Stimulated activated CD4-positive, alpha-beta T cell treated with anti-CD3 and anti-CD28 coated beads, TNF-alpha, amount 100 ng/mL, for 48 hours (primary cell): ENCODE results near the gene HOXD12.

Experiments used
- DNase-seq, 3 donors: peaks; one replicate each; pipeline ENCODE4 v3.0.0-alpha.2; 2020; ENCODE audit warnings: low read depth in 3 of 3

HOXD12 gene

DNA sequence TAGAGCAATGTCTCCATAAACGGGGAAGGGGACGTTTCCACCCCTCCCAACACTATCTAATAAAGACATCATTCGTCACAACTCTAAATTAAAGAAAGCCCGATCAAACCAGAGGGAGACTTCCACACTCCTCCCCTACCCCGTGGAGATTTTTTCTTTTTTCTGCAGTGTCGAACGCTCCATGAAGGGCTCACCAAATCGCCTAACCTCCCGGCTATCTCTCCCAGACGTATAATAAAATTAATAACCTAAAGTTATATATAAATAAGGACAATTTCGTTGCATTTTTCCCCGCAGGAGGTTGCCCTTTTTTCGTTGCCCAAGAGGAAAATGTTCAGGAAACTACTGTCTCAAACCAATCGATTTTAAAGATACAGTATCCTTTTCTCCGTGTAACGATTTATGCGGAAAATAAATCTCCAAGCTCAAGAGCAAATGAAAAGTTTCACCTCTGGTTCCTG, 18.2 kb upstream of the HOXD12 start:
- DNase-seq: no peak

- DNase-seq: no peak
Measured at GRCh38 chr2:176081837-176082524, 17.6 kb upstream of the HOXD12 start.

DNA sequence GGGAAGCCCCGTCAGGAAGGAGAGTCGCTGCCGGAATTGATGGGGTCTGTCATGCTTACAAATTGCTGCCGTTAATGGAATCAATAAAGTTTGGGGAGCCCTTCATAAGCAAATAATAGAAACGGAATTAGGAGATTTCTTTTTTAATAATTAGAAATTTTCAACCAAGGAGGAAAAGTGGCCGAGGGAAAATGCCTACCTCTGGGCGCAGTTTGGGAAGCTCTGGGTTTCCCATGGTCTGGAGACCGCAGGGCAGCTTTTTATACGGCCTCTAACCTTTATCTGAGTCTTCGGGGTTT, 17.1 kb upstream of the HOXD12 start:
- no peak for DNase-seq

GRCh38 chr2:176082824-176083751, 16.5 kb upstream of the HOXD12 start:
- DNase-seq: no peak

DNA sequence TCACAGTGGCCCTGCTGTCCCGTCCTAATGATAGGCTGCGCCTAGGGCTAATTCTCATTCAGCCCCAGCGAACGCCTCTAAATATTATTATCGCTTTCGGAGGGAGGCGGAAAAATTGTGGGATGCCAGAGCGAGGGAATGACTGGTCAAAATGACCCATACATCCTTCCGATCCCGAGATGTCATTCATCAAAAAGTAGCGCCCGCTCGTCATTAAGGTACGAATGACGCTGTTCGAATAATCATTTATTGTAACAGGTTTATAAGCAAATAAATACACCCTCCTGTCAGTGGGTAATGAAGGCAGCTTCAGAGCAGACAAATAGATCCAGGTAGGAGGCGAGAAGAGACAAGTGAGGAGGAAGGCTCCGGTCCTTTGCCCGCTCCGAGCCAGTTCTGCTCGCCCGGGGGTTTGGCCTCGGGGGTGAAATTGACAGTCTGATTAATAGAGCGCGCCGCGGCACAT, 15.8 kb upstream of the HOXD12 start, which contains the start of gene EVX2:
Gene EVX2, minus strand, starts transcription at position 167 of the 466 bp plus-strand sequence. CDS start 186 bp downstream, outside the sequence.
- DNase-seq: no peak

GRCh38 chr2:176084611-176085119, 14.9 kb upstream of the HOXD12 start:
- no peak for DNase-seq

DNA sequence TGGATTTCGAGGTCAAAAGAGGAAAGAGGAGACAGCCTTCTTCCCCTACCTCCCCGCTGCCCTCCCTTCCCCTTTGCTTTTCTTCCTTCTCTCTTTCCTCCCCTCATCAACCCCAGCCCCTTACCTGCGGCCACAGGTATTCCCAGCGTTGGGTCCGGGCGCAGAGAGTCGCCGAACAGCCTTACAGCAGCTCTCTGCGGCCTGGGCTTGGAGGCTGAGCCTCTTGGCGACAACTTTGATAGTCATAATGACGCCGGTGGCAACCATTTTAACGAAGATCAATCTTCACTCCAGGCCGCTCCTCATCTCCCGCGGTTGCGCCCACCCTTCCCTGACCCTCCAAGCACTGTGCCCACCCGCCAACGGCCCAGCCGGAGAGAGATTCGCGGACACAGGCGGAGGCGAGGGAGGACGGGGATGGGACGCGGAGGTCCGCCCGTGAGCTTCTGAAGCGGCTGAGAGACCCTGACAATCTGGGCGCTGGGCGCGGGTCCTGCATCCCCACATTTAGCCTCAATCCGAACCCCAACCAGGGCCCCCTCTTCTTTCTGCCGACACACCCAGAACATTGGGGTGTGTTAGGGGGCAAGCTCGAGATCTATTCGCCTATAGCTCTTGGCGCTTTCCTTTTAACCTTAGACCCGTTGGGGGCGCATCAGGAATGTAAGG, 14.3 kb upstream of the HOXD12 start:
- no peak for DNase-seq

- no peak for DNase-seq
Measured at GRCh38 chr2:176085861-176086771, 13.5 kb upstream of the HOXD12 start.

GRCh38 chr2:176087330-176088047, 12.1 kb upstream of the HOXD12 start:
- DNase-seq: no peak

- no peak for DNase-seq
Measured at GRCh38 chr2:176088048-176088936, 11.3 kb upstream of the HOXD12 start.

DNA sequence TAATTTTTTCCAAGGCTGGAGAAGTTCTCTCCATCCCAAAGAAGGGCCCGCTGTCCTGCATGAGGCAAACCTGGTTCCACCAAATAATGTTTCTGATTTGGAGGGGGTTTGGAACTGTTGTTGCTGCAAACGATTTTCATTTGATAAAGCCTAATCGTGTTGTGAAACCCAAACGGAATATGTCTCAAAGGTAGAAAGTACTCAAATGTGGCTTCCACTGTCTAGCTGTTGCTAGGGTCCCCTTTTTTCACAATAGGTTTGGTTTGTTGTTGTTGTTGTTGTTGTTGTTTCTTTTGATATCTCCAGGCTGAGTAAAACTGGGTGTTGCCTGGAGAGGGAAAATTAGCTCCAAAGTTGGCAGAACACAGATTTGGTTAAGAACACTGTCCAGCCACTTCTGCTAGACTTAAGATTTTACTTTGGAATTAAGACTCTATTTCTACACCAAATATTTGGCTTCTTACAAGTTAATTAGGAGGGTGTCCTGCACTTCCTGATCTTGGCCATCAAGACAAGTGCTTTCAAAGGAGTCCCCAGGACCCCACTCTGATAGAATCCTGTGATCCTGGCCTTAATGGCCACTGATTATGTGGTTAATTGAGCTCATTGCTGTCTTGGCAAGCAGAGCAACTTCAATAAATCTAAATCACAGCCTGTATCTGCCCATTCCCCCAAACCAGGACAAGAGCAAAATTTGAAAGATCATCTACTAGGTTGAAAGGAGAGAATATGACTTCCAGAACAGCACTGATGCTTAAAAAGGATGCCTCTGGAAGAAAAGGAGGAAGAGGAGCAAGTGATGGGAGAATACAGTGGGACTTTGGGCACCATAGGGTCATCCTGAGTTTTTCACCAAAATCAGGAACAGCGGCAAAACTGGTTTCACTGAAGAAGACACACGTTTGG, 10.4 kb upstream of the HOXD12 start:
- DNase-seq: no peak

GRCh38 chr2:176089843-176090395, 9.7 kb upstream of the HOXD12 start:
- DNase-seq: no peak

GRCh38 chr2:176090862-176091261, 8.7 kb upstream of the HOXD12 start:
- DNase-seq: no peak

DNA sequence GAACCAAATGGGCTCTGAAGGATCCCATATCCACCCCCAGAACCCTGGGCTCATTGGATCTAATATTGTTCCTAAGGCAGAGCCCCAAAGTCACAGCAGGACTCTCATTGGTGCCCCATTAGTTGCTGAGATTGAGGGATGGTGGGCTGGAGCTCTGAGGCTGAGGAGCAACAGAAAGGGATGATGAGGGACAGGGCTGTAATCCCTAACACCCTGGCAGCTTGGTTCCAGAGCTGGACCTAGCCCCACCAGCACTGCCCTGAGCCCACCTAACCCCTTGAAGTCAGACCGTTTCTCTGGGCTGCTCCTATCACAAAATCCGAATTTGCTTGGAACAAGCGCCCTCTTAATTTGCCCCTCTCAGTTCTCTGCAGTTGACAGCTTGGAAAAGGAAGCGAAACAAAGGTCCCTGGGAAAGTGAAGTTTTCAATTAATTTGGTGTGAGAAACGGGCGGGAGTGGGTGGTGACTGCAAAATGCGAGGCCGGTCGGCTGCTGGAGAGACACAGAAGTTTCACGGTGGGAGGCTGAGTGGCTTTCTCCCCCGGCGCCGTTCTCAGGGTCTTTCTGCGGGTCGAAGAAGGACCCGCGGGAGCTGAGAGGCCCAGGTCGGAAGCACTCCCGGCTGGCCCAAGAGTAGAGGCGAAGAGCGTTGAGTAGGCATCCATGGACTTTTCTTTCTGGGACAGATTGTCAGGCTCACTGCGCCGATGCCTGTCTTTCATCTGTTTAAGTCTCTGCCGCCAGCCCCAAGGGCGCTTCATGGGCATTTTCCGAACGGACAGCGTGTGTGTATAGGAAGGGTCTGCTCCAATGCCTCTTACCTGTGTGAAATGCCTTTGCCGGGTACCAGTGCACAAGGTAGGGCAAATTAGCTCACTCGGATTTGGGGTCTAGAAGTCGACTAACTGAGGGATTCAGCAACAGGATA, 8.0 kb upstream of the HOXD12 start:
- no peak for DNase-seq

GRCh38 chr2:176092270-176093144, 7.1 kb upstream of the HOXD12 start, which contains the start of gene HOXD13:
Gene HOXD13 (plus strand): TSS chr2:176092721. CDS start chr2:176092891, 170 bp downstream.
- DNase-seq: no peak
